ENCODE results near the gene AAK1. TPM values are rescaled to one million over a fixed set of nuclear protein-coding genes. Genes with fewer than 3 reads are reported as not detected.

AAK1 gene
- polyA plus RNA-seq, 1 of the 3 experiments (the other 2 are of a cell fraction) = 13.4 TPM

DNA sequence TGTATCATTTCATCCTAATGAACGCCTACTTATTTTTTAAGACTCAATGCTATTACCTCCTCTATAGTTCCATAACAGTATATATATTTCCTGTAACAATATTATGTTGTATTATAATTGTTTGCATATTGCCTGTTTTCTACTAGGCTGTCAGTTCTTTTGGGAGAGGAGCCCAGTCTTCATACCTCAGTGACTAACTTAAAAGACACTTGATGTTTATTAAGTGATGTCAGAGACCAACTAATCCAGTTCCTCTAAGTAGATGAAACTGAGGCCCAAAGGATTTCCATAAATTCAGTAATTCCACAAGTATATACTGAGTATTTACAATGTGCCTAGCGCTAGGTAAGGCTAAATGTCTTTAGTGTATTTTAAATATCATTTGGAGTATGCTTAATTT lies 48.9 kb upstream of the AAK1 start:
- no peaks in the 10 kb centered on the region for H4K20me1 ChIP-seq (ENCODE audit: insufficient read depth)
- no peaks in the 10 kb centered on the region for H3K79me2 ChIP-seq (ENCODE audit: insufficient read depth)
- no peaks in the 10 kb centered on the region for H3K4me1 ChIP-seq (ENCODE audit: control insufficient read depth in 1 of 2, insufficient read depth in 2 of 2, low read depth in 1 of 2, low read length in 1 of 2)
- no peaks in the 10 kb centered on the region for H3K9me3 ChIP-seq
- DNase-seq = no peak
- H3K9ac ChIP-seq = no peak overlapping the region
- 94% methylated on average over 2 of the region's 2 CpGs for WGBS (ENCODE audit: low lambda C conversion rate)
- H3K4me2 ChIP-seq = no peak overlapping the region
- CTCF ChIA-PET = no interaction called here
- no peak overlapping the region for H3K27ac ChIP-seq (ENCODE audit: low read depth in 2 of 2, low read length in 1 of 2)
- no peaks in the 10 kb centered on the region for H3K36me3 ChIP-seq (replicated peaks in 1 of 2; ENCODE audit: control insufficient read depth in 1 of 2, insufficient read depth in 2 of 2, low read length in 1 of 2)
- H3K27me3 ChIP-seq (ENCODE audit: insufficient read depth) = no peaks in the 10 kb centered on the region
- no peaks in the 10 kb centered on the region for H3K9me2 ChIP-seq
- TF ChIP-seq GATA2 (CRISPR knock-in tag; IDR thresholded peaks at IDR 0.05) (no peak), JUND (IDR thresholded peaks at IDR 0.05) (peak; percentile 27; the same call in 1 of the 2 replicates), FOSL2 (IDR thresholded peaks at IDR 0.05; ENCODE audit: borderline replicate concordance, low read depth) (peak; percentile 52; the same call in 1 of the 2 replicates), YY1 (IDR thresholded peaks at IDR 0.05; ENCODE audit: low read depth) (no peak), RXRA (IDR thresholded peaks at IDR 0.05; ENCODE audit: borderline replicate concordance, low read depth) (no peak), ELF1 (IDR thresholded peaks at IDR 0.05) (no peak), RAD21 (IDR thresholded peaks at IDR 0.05; ENCODE audit: low read length) (no peak), RFX5 (IDR thresholded peaks at IDR 0.05; ENCODE audit: low read length) (no peak), NFIC (IDR thresholded peaks at IDR 0.05; ENCODE audit: borderline replicate concordance) (peak; percentile 13; the same call in 1 of the 2 replicates), TAF1 (IDR thresholded peaks at IDR 0.05; ENCODE audit: borderline replicate concordance, low read depth, low read length) (no peak), MEF2A (IDR thresholded peaks at IDR 0.05; ENCODE audit: borderline replicate concordance, low read depth) (no peak), EP300 (IDR thresholded peaks at IDR 0.05; ENCODE audit: borderline replicate concordance in 1 of 2, low read depth in 1 of 2, low read length in 1 of 2) (no peak), TCF12 (IDR thresholded peaks at IDR 0.05) (peak; percentile 44; the same call in 1 of the 2 replicates), TEAD4 (IDR thresholded peaks at IDR 0.05; ENCODE audit: borderline replicate concordance, insufficient read depth) (no peak)
- TF ChIP-seq, protein P1, sequence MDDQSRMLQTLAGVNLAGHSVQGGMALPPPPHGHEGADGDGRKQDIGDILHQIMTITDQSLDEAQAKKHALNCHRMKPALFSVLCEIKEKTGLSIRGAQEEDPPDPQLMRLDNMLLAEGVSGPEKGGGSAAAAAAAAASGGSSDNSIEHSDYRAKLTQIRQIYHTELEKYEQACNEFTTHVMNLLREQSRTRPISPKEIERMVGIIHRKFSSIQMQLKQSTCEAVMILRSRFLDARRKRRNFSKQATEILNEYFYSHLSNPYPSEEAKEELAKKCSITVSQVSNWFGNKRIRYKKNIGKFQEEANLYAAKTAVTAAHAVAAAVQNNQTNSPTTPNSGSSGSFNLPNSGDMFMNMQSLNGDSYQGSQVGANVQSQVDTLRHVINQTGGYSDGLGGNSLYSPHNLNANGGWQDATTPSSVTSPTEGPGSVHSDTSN (IDR thresholded peaks at IDR 0.05) = peak; percentile 36; the same call in 1 of the 2 replicates
- TF ChIP-seq, protein P2, sequence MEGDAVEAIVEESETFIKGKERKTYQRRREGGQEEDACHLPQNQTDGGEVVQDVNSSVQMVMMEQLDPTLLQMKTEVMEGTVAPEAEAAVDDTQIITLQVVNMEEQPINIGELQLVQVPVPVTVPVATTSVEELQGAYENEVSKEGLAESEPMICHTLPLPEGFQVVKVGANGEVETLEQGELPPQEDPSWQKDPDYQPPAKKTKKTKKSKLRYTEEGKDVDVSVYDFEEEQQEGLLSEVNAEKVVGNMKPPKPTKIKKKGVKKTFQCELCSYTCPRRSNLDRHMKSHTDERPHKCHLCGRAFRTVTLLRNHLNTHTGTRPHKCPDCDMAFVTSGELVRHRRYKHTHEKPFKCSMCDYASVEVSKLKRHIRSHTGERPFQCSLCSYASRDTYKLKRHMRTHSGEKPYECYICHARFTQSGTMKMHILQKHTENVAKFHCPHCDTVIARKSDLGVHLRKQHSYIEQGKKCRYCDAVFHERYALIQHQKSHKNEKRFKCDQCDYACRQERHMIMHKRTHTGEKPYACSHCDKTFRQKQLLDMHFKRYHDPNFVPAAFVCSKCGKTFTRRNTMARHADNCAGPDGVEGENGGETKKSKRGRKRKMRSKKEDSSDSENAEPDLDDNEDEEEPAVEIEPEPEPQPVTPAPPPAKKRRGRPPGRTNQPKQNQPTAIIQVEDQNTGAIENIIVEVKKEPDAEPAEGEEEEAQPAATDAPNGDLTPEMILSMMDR (IDR thresholded peaks at IDR 0.05) = no peak
- TF ChIP-seq, protein P3, sequence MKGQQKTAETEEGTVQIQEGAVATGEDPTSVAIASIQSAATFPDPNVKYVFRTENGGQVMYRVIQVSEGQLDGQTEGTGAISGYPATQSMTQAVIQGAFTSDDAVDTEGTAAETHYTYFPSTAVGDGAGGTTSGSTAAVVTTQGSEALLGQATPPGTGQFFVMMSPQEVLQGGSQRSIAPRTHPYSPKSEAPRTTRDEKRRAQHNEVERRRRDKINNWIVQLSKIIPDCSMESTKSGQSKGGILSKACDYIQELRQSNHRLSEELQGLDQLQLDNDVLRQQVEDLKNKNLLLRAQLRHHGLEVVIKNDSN (IDR thresholded peaks at IDR 0.05; ENCODE audit: borderline replicate concordance, low read depth) = no peak
- H3F3A ChIP-seq (replicated peaks; ENCODE audit: insufficient read depth) = peaks cover 10% of the 10 kb centered on the region
- POLR2A ChIA-PET = no interaction called here
- no peak overlapping the region for H3K4me3 ChIP-seq (ENCODE audit: low read depth in 2 of 2, low read length in 1 of 2)
- no peak overlapping the region for H2AFZ ChIP-seq (ENCODE audit: low read depth)
